Erythroblast (primary cell): ENCODE measurements around the gene CDX2.

ENCODE experiments used
- GATA1 ChIP-seq: IDR thresholded peaks from 2 replicates; pipeline ENCODE4 v1.6.1; 2011; ENCODE audit warnings: low read depth, mild to moderate bottlenecking, control low read depth, low read length, moderate library complexity
- POLR2A ChIP-seq: IDR thresholded peaks from 2 replicates; pipeline ENCODE4 v1.6.1; 2011; ENCODE audit warnings: mild to moderate bottlenecking, low read length

DNA sequence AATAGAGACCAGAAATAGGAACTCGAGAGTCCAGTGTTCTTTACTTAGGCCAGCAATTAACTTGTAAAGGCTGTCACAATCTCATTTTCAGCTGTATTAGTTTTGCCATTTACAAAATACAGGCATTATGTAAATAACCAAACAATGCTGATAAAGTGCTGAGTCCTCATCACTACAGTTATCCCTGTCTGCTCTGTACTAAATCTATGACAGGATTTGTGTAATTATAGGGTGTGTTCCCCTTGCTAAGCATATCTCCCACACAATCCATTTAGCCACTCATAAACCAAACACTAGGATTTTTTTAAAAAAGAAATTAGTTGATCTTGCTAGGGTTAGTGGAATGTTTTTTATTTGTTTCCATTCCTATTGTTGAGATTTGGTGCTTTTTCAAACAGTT lies 26.1 kb downstream of the CDX2 start:
- TF ChIP-seq POLR2A: no peak
- no peak for TF ChIP-seq GATA1
